ENCODE measurements around the gene SFTPD. TPM values are rescaled to one million over a fixed set of nuclear protein-coding genes. Genes with fewer than 3 reads are reported as not detected.

Gene SFTPD
- total RNA-seq, 3 donors from 2014 or later, result 0.29 to 0.40 (median 0.33) TPM

DNA sequence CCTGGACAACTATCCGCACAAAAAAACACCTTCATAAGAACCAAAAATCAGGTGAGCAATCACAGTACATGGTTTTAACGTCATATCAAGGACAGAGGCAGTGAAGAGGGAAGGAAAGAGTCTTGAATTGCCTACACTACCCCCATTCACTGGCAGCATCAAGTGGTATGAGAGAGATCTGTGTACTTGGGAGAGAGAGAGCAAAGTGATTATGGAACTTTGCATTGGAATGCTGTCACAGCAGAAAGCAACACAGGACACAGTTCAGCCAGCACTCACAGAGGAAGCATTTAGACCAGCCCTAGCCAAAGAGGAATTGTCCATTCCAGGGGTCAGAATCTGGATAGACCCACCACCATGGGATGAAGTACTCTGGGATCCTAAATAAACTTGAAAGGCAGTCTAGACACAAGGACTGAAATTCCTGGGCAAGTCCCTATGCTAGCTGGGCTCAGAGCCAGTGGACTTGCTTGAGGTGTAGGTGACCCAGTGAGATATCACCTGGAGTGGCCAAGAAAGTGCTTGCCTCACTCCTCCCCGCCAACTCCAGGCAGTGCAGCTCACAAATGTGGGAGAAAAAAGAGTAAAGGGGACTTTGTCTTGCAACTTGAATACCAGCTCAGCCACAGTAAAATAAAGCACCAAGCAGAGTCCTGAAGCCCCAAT is 30.5 kb upstream of the SFTPD start:
- no peaks in the 10 kb centered on the region for H3K36me3 Mint-ChIP-seq (ENCODE audit: insufficient read depth)
- no peak overlapping the region for H3K4me3 Mint-ChIP-seq
- DNase-seq (no peak), ATAC-seq (no peak)
- H3K4me1 Mint-ChIP-seq (ENCODE audit: low read depth), result peaks cover 3% of the 10 kb centered on the region
- H3K9me3 Mint-ChIP-seq, result peaks cover 3% of the 10 kb centered on the region
- H3K27me3 Mint-ChIP-seq (ENCODE audit: low read depth), result peaks cover 50% of the 10 kb centered on the region

DNA sequence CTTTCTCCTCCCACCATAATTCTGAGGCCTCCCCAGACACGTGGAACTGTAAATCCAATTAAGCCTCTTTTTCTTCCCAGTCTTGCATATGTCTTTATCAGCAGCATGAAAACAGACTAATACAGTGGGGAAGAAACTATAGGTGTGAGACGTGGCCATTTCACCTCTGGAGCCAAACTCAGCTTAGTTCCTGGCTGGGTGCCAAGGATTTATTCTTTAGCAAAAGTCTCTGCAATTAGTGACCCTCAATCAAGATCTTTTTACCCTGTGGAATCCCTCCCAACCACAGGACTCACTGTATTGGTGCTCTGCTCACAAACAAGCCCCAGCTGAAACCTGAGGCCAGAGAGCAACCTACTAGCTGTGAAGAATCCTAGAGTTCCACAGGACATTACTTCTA is 28.1 kb upstream of the SFTPD start:
- Mint-ChIP-seq H3K36me3 (ENCODE audit: insufficient read depth) (no peaks in the 10 kb centered on the region), H3K4me3 (no peak overlapping the region), H3K27me3 (ENCODE audit: low read depth) (peaks cover 42% of the 10 kb centered on the region), H3K9me3 (peaks cover 3% of the 10 kb centered on the region), H3K4me1 (ENCODE audit: low read depth) (peaks cover 3% of the 10 kb centered on the region)
- ATAC-seq, result no peak
- DNase-seq, result no peak

DNA sequence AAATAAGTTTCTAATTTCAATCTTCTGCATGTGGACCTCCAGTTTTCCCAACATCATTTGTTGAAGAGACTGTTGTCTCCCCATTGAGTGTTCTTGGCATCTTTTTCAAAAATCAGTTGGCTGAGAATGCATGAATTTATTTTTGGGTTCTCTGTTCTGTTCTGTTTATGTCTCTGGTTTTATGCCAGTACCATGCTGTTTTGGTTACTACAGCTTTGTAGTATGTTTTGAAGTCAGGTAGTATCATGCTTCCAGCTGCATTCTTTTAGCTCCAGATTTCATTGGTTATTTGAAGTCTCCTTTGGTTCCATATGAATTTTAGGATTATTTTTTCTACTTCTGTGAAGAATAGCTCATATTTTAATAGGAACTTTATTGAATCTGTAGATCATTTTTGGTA is 21.2 kb upstream of the SFTPD start:
- no peaks in the 10 kb centered on the region for H3K36me3 Mint-ChIP-seq (ENCODE audit: insufficient read depth)

DNA sequence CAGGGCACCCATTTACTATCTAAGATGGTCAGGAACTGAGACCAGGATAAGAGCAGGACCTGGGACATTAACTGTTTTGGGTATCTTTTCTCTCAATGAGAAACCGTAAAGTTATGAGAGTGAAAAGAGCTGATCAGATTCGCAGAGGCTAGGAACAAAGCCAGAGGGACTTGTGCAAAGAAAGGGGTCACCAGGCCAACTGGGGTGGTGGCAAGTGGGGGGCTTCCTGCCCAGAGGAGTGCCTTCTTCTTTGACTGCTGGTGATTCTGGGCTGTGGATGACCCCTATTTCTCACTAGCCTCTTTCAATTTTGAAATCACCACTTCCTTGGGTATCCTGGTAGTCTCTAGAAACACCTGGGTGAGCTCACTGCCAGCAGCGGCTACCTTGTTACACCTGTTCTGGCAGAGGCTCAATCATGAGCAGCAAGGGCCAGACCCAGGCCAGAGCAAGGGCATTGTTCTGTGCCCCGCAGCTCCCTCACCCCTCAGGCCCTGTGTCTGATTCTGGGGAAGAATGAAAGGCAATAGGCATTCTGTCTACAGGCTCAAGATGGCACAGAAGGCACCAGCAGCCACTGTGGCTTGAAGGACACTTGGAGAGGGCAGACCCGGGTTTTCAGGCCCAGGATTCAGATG is 999 bp downstream of the SFTPD start:
- Mint-ChIP-seq H3K9me3 (peaks cover 5% of the 10 kb centered on the region), H3K4me3 (no peak overlapping the region), H3K36me3 (ENCODE audit: insufficient read depth) (no peaks in the 10 kb centered on the region), H3K4me1 (ENCODE audit: low read depth) (no peaks in the 10 kb centered on the region), H3K27me3 (ENCODE audit: low read depth) (peaks cover 6% of the 10 kb centered on the region)
- DNase-seq (no peak), ATAC-seq (no peak)

More for the DNA sequence above, 21.2 kb upstream of the SFTPD start:
- Mint-ChIP-seq H3K4me3 (no peak overlapping the region), H3K4me1 (ENCODE audit: low read depth) (no peaks in the 10 kb centered on the region), H3K9me3 (peaks cover 11% of the 10 kb centered on the region), H3K27me3 (ENCODE audit: low read depth) (peaks cover 17% of the 10 kb centered on the region)
- DNase-seq (no peak), ATAC-seq (no peak)

DNA sequence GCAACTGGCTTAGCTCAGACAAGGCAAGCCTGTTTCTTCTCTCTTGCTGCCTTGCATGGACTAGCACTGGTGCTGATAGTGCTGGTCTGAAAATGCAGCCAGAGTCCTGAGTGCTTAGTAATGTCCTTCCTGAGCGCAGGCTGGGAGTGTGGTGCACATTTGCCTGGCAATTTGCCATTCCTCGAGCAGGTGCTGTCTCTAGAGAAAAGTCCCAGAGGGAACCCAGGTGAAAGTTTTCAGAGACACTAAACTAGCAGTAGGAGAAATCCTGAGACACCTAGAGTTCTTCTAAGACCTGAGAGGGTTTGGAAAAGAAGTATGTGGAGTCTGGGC is 1.9 kb downstream of the SFTPD start:
- Mint-ChIP-seq H3K4me3 (no peak overlapping the region), H3K36me3 (ENCODE audit: insufficient read depth) (no peaks in the 10 kb centered on the region), H3K4me1 (ENCODE audit: low read depth) (no peaks in the 10 kb centered on the region), H3K9me3 (peaks cover 5% of the 10 kb centered on the region), H3K27me3 (ENCODE audit: low read depth) (peaks cover 6% of the 10 kb centered on the region)
- ATAC-seq, result no peak
- no peak for DNase-seq

DNA sequence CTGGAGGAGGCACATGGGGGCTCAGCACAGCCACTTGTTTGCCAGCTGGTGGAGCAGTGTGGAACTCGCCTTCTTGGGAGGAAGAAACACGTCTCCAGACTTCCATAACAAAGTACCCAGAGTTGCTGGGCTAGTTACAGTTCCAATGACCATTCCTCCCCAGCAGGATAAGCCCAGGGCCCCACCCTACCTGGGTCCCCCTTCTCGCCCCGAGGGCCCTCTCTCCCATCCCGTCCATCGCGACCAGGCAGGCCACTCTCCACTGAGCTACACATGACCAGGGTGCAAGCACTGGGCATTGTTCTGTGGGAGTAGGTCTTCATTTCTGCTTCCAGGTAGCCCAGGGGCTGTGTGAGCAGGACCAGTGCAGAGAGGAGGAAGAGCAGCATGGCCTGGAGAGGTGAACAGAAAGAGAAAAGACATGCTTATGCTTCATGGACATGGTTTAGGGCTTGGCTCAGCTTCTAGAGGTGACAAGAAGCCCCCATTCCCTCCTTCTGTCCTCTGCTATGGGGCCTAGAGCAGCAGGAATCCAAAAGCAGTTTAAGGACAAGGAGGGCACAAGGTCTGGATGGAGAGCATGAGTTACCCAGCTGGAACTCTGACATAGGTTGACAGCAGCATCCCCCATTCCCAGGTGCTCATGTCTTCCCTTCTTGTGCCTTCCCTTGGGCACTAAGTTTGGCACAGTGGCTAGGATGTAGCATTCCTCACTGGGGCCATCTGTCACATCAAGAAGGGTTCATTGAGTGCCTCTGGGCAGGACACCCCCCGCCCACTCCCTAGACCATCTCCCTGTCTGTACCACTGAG is 2.4 kb downstream of the SFTPD start:
- Mint-ChIP-seq H3K4me3 (no peak overlapping the region), H3K9me3 (peaks cover 5% of the 10 kb centered on the region), H3K27me3 (ENCODE audit: low read depth) (peaks cover 6% of the 10 kb centered on the region), H3K36me3 (ENCODE audit: insufficient read depth) (no peaks in the 10 kb centered on the region), H3K4me1 (ENCODE audit: low read depth) (no peaks in the 10 kb centered on the region)
- DNase-seq (no peak), ATAC-seq (no peak)

DNA sequence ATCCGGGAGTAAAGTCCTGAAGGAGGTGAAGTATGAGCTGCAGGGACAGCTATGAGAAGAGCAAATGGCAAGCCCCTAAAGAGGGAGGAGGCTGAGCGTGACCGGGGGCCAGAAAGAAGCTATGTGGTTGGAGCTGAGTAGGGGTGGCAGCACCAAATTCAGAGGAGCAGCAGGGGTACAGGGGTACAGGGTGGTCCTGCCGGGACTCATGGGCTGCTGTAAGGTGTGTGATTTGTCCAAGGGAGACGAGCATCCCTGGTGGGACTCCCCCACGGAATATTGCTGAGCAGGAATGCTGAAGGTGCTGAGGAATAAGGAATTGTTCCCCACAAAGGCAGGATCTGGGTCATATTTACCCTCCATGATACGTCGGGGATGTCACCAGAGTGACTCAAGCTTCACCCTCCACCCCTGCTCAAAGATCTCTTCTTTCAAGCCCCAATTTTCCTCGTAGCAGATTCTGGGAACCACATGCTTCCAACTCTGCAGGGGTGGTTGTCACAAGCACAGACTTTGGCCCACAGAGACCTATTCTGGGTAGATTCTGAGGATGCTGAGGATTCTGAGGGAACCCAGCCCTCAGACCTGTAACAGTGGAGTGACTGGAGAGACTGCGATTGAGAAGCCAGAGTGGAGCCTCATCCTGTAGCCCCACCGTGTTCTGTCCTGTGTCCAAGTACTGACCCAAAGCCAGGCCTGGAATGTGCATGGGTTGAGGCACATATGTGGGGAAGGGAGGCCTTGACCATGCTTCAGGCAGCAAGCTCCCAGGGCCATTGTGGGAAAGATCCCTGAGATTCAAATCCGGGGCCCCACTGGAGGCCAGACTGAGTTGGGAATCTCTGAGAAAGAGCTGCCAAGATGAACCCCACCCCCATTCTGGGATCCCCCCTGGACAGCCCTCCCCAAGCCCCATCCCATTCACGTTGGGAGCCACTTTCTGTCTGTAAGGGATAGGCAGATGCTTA is 4.2 kb downstream of the SFTPD start:
- Mint-ChIP-seq H3K27me3 (ENCODE audit: low read depth) (peaks cover 6% of the 10 kb centered on the region), H3K4me3 (no peak overlapping the region), H3K36me3 (ENCODE audit: insufficient read depth) (no peaks in the 10 kb centered on the region), H3K9me3 (no peaks in the 10 kb centered on the region), H3K4me1 (ENCODE audit: low read depth) (no peaks in the 10 kb centered on the region)
- ATAC-seq (no peak), DNase-seq (no peak)

DNA sequence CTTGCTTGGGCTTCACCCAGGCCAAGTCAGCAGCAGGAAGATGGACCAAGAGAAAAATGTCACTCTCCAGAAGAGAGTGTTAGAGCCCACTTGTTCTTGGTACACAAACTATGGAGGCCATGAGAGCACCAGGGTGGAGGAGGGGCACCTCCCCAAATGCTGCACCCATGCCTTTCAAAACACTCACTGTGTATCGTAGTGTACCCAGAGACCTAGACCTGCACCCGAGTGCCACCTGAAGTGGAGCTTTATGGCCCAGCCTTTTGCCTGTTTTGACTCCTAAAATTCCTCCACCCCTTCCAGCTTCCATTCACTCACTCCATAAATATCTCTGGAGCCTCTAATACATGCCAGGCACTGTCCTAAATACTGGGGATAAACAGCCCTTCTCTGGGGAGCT is 5.0 kb downstream of the SFTPD start:
- Mint-ChIP-seq H3K4me3 (no peak overlapping the region), H3K36me3 (ENCODE audit: insufficient read depth) (no peaks in the 10 kb centered on the region), H3K27me3 (ENCODE audit: low read depth) (peaks cover 6% of the 10 kb centered on the region), H3K9me3 (no peaks in the 10 kb centered on the region), H3K4me1 (ENCODE audit: low read depth) (peaks cover 4% of the 10 kb centered on the region)
- ATAC-seq (no peak), DNase-seq (no peak)

DNA sequence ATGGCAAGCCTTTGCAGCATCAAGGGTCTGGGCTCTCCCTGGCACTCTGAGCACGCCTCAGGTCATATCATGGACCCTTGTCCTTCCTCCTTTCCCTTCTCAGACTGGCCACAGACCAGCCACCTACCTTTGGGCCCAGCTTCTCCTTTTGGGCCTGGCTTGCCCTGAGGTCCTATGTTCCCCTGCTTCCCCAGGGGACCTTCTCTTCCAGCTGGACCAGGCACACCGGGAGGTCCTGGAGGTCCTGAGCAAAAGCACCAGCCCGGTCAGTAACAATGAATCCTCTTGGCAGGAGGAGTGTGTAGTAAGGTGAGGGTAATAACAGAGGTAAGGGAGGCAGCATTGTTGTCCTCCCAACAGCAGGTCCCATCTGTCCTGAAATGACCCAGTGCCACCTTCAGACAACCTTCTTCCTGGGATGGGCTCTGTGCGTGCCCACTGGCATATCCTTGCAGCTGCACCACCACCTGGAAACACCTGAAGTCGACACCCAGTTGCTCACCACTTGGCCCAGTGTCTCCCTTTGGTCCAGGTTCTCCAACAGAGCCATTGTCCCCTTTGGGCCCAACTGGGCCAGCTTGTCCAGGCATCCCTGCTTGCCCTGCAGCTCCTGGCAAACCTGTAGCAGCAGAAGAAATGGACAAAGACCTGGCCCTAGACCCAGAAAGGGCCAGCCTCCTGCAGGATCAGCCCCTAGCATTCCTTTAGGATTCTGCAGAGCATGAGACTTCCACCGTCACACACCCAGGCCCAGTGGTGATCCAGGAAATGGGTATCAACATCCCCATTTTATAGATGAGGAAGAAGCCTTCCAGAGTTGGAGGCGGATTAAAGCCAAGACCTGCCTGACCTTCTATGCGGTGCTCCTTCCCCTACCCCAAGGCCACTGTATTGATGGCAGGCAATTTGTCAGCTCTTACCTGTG is 6.4 kb downstream of the SFTPD start:
- no peaks in the 10 kb centered on the region for H3K36me3 Mint-ChIP-seq (ENCODE audit: insufficient read depth)
- no peak for ATAC-seq

DNA sequence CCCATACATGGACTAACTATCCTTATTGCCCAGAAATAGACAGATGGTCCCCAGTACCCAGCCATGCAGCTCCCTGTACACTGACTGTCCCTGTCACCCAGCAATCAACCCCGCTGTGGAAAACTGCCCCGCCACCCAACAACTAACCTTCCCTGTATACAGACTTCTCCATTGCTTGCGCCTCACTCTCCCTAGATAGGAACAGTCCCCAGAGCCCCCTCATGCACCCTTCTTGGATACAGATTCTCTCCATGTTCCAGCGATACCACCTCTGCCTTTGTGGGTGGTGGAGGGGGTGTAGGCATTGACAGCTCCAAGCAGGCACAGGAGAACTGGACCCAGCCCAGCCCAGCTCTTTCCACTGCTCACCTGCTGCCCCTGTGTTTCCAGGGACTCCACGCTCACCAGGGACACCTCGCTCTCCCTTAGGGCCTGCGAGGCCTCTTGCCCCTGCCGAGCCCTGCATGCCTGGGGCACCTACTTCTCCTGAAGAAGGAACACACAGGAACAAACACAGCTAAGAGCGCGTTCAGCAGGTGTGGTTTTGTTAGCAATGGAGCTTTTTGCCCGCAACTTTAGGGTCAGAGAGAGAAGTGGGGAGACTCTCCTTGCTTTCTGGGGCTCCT is 7.2 kb downstream of the SFTPD start:
- DNase-seq (no peak), ATAC-seq (no peak)
- Mint-ChIP-seq H3K4me3 (no peak overlapping the region), H3K4me1 (ENCODE audit: low read depth) (peaks cover 9% of the 10 kb centered on the region), H3K27me3 (ENCODE audit: low read depth) (peaks cover 4% of the 10 kb centered on the region), H3K36me3 (ENCODE audit: insufficient read depth) (no peaks in the 10 kb centered on the region), H3K9me3 (no peaks in the 10 kb centered on the region)

More for the DNA sequence above, 6.4 kb downstream of the SFTPD start:
- Mint-ChIP-seq H3K9me3 (no peaks in the 10 kb centered on the region), H3K4me1 (ENCODE audit: low read depth) (peaks cover 9% of the 10 kb centered on the region), H3K27me3 (ENCODE audit: low read depth) (peaks cover 3% of the 10 kb centered on the region), H3K4me3 (no peak overlapping the region)
- DNase-seq, result no peak

DNA sequence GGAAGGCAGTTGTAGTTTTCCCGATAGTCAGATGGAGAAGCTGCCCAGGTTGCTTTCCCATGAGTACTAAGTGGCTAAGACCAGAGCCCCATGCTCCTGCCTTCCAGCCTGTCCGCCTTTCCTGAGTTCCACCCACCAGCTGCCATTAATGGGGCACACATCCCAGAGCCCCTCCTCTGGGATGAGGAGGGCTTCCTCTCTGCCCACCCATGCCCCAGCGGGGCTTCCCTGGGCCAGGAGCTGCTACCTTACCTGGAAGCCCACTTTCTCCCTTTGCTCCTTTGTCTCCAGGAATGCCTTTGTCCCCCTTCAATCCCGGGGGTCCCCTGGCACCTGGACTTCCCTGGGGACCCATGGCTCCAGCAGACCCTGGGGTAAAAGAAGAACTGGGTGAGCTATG is 7.8 kb downstream of the SFTPD start:
- ATAC-seq (no peak), DNase-seq (no peak)
- Mint-ChIP-seq H3K4me3 (no peak overlapping the region), H3K27me3 (ENCODE audit: low read depth) (peaks cover 9% of the 10 kb centered on the region), H3K9me3 (no peaks in the 10 kb centered on the region), H3K4me1 (ENCODE audit: low read depth) (peaks cover 9% of the 10 kb centered on the region), H3K36me3 (ENCODE audit: insufficient read depth) (no peaks in the 10 kb centered on the region)

DNA sequence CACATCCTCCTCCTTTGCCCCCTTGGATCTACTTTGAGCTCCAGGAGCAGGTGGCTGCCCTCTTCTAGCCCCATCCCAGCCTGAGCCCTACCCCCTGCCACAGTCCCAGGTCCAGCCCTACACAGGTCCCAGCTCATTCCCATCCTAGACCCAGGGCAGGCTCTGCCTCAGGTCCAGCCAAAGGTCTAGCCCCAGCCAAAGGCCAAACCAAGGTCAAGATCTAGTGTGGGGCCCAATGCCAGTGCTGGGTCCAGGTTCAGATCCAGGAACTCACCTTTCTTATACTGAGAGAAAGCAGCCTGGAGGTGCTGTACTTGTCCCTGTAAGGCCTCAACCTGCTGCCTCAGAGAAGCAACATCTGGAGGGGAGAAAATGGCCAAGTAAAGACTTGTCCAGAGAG is 8.5 kb downstream of the SFTPD start:
- Mint-ChIP-seq H3K36me3 (ENCODE audit: insufficient read depth) (no peaks in the 10 kb centered on the region), H3K4me3 (no peak overlapping the region), H3K4me1 (ENCODE audit: low read depth) (peaks cover 9% of the 10 kb centered on the region), H3K27me3 (ENCODE audit: low read depth) (peaks cover 9% of the 10 kb centered on the region), H3K9me3 (no peaks in the 10 kb centered on the region)
- DNase-seq, result no peak
- ATAC-seq, result no peak

DNA sequence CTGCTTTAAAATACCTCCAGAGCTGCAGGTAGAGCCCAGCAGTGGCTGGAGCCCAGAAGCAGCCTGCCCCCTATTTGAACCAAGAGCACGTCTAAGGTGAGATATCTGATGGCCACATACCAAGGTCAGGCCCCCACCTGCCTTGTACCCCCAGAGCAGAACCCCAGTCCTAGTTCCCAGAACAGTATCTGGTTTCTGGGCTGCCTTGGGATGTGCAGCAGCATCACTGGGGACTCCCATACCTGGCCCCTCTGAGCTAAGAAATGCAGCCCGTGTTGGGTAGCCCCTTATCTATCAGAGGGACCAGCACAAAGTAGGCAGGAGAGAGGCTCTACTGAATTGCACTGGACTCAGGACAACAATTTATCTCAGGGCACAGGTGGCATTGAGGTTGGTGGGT is 8.9 kb downstream of the SFTPD start:
- Mint-ChIP-seq H3K36me3 (ENCODE audit: insufficient read depth) (no peaks in the 10 kb centered on the region), H3K4me3 (no peak overlapping the region), H3K4me1 (ENCODE audit: low read depth) (peaks cover 9% of the 10 kb centered on the region), H3K9me3 (no peaks in the 10 kb centered on the region), H3K27me3 (ENCODE audit: low read depth) (peaks cover 9% of the 10 kb centered on the region)
- DNase-seq (no peak), ATAC-seq (no peak)
